ENCODE results near the gene GALNT10. TPM values are rescaled to one million over a fixed set of nuclear protein-coding genes. Genes with fewer than 3 reads are reported as not detected.

GALNT10 gene
- total RNA-seq, 1 donor from 2014 or later = 96.1 TPM

- H3K27me3 ChIP-seq (ENCODE audit: insufficient read depth, low read length) = no peaks in the 10 kb centered on the region
- Mint-ChIP-seq H3K9me3 (ENCODE audit: unreplicated experiment) (no peaks in the 10 kb centered on the region), H3K4me1 (ENCODE audit: low read depth, unreplicated experiment) (peaks cover 18% of the 10 kb centered on the region), H3K27me3 (ENCODE audit: low read depth, unreplicated experiment) (no peaks in the 10 kb centered on the region), H3K27ac (ENCODE audit: unreplicated experiment) (no peak overlapping the region), H3K4me3 (ENCODE audit: unreplicated experiment) (no peak overlapping the region), H3K36me3 (ENCODE audit: low read depth, unreplicated experiment) (peaks cover 25% of the 10 kb centered on the region)
- H3K79me2 ChIP-seq (ENCODE audit: insufficient read depth, low read length) = peaks cover 35% of the 10 kb centered on the region
- H3K9me3 ChIP-seq (ENCODE audit: insufficient read depth, low read depth, low read length) = no peaks in the 10 kb centered on the region
- H3K9ac ChIP-seq (ENCODE audit: low read length) = no peak overlapping the region
- no peak overlapping the region for H2AFZ ChIP-seq (ENCODE audit: low read depth, low read length)
- H3K36me3 ChIP-seq (ENCODE audit: insufficient read depth, low read length) = peaks cover 3% of the 10 kb centered on the region
- no peak for TF ChIP-seq CTCF (IDR thresholded peaks at IDR 0.05; ENCODE audit: insufficient read depth, low read depth, low read length)
- no peak for TF ChIP-seq EZH2 (IDR thresholded peaks at IDR 0.05; ENCODE audit: insufficient read depth, low read length)
- DNase-seq (ENCODE audit: low read depth) (no peak), FAIRE-seq (no peak)
- no peak overlapping the region for H3K4me3 ChIP-seq (ENCODE audit: insufficient read depth, low read depth, low read length)
- H4K20me1 ChIP-seq (ENCODE audit: insufficient read depth, low read length) = peaks cover 34% of the 10 kb centered on the region
- no peaks in the 10 kb centered on the region for H3K4me1 ChIP-seq (ENCODE audit: insufficient read depth, low read length)
- H3K27ac ChIP-seq (ENCODE audit: low read depth, low read length) = no peak overlapping the region
- no peak overlapping the region for H3K4me2 ChIP-seq (ENCODE audit: low read length)
These were observed 127.4 kb downstream of the GALNT10 start for GRCh38 chr5:154317916-154318315.

- H3K9me3 Mint-ChIP-seq (ENCODE audit: unreplicated experiment) = no peaks in the 10 kb centered on the region
- Histone ChIP-seq H3K36me3 (ENCODE audit: insufficient read depth, low read length) (peaks cover 3% of the 10 kb centered on the region), H3K9me3 (ENCODE audit: insufficient read depth, low read depth, low read length) (no peaks in the 10 kb centered on the region), H4K20me1 (ENCODE audit: insufficient read depth, low read length) (peaks cover 39% of the 10 kb centered on the region), H3K4me3 (ENCODE audit: insufficient read depth, low read depth, low read length) (no peak overlapping the region), H3K27ac (ENCODE audit: low read depth, low read length) (no peak overlapping the region), H3K79me2 (ENCODE audit: insufficient read depth, low read length) (peaks cover 36% of the 10 kb centered on the region), H3K4me2 (ENCODE audit: low read length) (no peak overlapping the region), H3K27me3 (ENCODE audit: insufficient read depth, low read length) (no peaks in the 10 kb centered on the region), H2AFZ (ENCODE audit: low read depth, low read length) (no peak overlapping the region), H3K9ac (ENCODE audit: low read length) (no peak overlapping the region), H3K4me1 (ENCODE audit: insufficient read depth, low read length) (no peaks in the 10 kb centered on the region)
- TF ChIP-seq CTCF (IDR thresholded peaks at IDR 0.05; ENCODE audit: insufficient read depth, low read depth, low read length) (no peak), EZH2 (IDR thresholded peaks at IDR 0.05; ENCODE audit: insufficient read depth, low read length) (no peak)
- H3K27me3 Mint-ChIP-seq (ENCODE audit: low read depth, unreplicated experiment) = no peaks in the 10 kb centered on the region
- H3K4me3 Mint-ChIP-seq (ENCODE audit: unreplicated experiment) = no peak overlapping the region
- peaks cover 16% of the 10 kb centered on the region for H3K4me1 Mint-ChIP-seq (ENCODE audit: low read depth, unreplicated experiment)
- H3K27ac Mint-ChIP-seq (ENCODE audit: unreplicated experiment) = no peak overlapping the region
- DNase-seq (ENCODE audit: low read depth) (no peak), FAIRE-seq (no peak)
- peaks cover 30% of the 10 kb centered on the region for H3K36me3 Mint-ChIP-seq (ENCODE audit: low read depth, unreplicated experiment)
These were observed 128.2 kb downstream of the GALNT10 start for GRCh38 chr5:154318691-154319090.

GRCh38 chr5:154319736-154320135 is 129.2 kb downstream of the GALNT10 start:
- H3K27ac ChIP-seq (ENCODE audit: low read depth, low read length) = no peak overlapping the region
- no peaks in the 10 kb centered on the region for H3K4me1 ChIP-seq (ENCODE audit: insufficient read depth, low read length)
- no peaks in the 10 kb centered on the region for H3K9me3 ChIP-seq (ENCODE audit: insufficient read depth, low read depth, low read length)
- FAIRE-seq (no peak), DNase-seq (ENCODE audit: low read depth) (no peak)
- Mint-ChIP-seq H3K4me1 (ENCODE audit: low read depth, unreplicated experiment) (peaks cover 16% of the 10 kb centered on the region), H3K9me3 (ENCODE audit: unreplicated experiment) (no peaks in the 10 kb centered on the region), H3K27me3 (ENCODE audit: low read depth, unreplicated experiment) (no peaks in the 10 kb centered on the region), H3K4me3 (ENCODE audit: unreplicated experiment) (no peak overlapping the region), H3K36me3 (ENCODE audit: low read depth, unreplicated experiment) (peaks cover 32% of the 10 kb centered on the region), H3K27ac (ENCODE audit: unreplicated experiment) (peak overlapping the region; percentile 0)
- no peak overlapping the region for H3K4me2 ChIP-seq (ENCODE audit: low read length)
- no peaks in the 10 kb centered on the region for H3K27me3 ChIP-seq (ENCODE audit: insufficient read depth, low read length)
- no peak for TF ChIP-seq EZH2 (IDR thresholded peaks at IDR 0.05; ENCODE audit: insufficient read depth, low read length)
- no peak for TF ChIP-seq CTCF (IDR thresholded peaks at IDR 0.05; ENCODE audit: insufficient read depth, low read depth, low read length)
- H3K79me2 ChIP-seq (ENCODE audit: insufficient read depth, low read length) = peaks cover 32% of the 10 kb centered on the region
- H3K36me3 ChIP-seq (ENCODE audit: insufficient read depth, low read length) = peaks cover 8% of the 10 kb centered on the region
- H3K4me3 ChIP-seq (ENCODE audit: insufficient read depth, low read depth, low read length) = no peak overlapping the region
- H3K9ac ChIP-seq (ENCODE audit: low read length) = no peak overlapping the region
- no peak overlapping the region for H2AFZ ChIP-seq (ENCODE audit: low read depth, low read length)
- peaks cover 44% of the 10 kb centered on the region for H4K20me1 ChIP-seq (ENCODE audit: insufficient read depth, low read length)
